Liver (tissue), 3 donors: ENCODE data around the gene DRD1.

Source experiments
- EGR1 ChIP-seq, 2 donors: IDR thresholded peaks; 2 replicates each; pipeline ENCODE4 v1.6.1; 2016 to 2018; ENCODE audit warnings: antibody characterized with exemption in 2 of 2, low read depth in 2 of 2
- FOXA1 ChIP-seq: IDR thresholded peaks from 2 replicates; pipeline ENCODE4 v1.6.1; 2016; ENCODE audit warnings: antibody characterized with exemption
- GABPA ChIP-seq, 2 donors: IDR thresholded peaks in 1 of 2; conservative IDR thresholded peaks in 1 of 2; 2 replicates each; pipeline ENCODE4 v1.6.1; 2016; ENCODE audit warnings: antibody characterized with exemption in 2 of 2, mild to moderate bottlenecking in 1 of 2, moderate library complexity in 1 of 2
- HNF4G ChIP-seq: IDR thresholded peaks from 2 replicates; pipeline ENCODE4 v1.6.1; 2016; ENCODE audit warnings: antibody characterized with exemption
- JUND ChIP-seq, 2 donors: IDR thresholded peaks; 2 replicates each; pipeline ENCODE4 v1.6.1; 2016; ENCODE audit warnings: antibody characterized with exemption in 2 of 2
- RAD21 ChIP-seq, 2 donors: IDR thresholded peaks; 2 replicates each; pipeline ENCODE4 v1.6.1; 2016; ENCODE audit warnings: antibody characterized with exemption in 2 of 2, mild to moderate bottlenecking in 2 of 2
- RXRA ChIP-seq, 2 donors: IDR thresholded peaks; 2 replicates each; pipeline ENCODE4 v1.6.1; 2017 to 2018; ENCODE audit warnings: antibody characterized with exemption in 2 of 2, mild to moderate bottlenecking in 1 of 2
- SP1 ChIP-seq: IDR thresholded peaks from 2 replicates; pipeline ENCODE4 v1.6.1; 2018; ENCODE audit warnings: antibody characterized with exemption, mild to moderate bottlenecking
- YY1 ChIP-seq: IDR thresholded peaks from 2 replicates; pipeline ENCODE4 v1.6.1; 2016; ENCODE audit warnings: antibody characterized with exemption, mild to moderate bottlenecking
- TF ChIP-seq, protein P1 (sequence below): IDR thresholded peaks from 2 replicates; pipeline ENCODE4 v1.6.1; 2016; ENCODE audit warnings: antibody characterized with exemption, mild to moderate bottlenecking
- TF ChIP-seq, protein P2 (sequence below): fragments of 150-350 bp; IDR thresholded peaks from 2 replicates; pipeline ENCODE4 v1.5.1; 2017; ENCODE audit warnings: improper control_type of control experiment, low read depth, low read length; ENCODE audit not compliant: missing input control
- TF ChIP-seq, protein P3 (sequence below): IDR thresholded peaks from 2 replicates; pipeline ENCODE4 v1.6.1; 2016; ENCODE audit warnings: antibody characterized with exemption
- TF ChIP-seq, protein P4 (sequence below): IDR thresholded peaks from 2 replicates; pipeline ENCODE4 v1.6.1; 2016; ENCODE audit warnings: antibody characterized with exemption
- donor health status: healthy.
- donor health status: healthy.

DNA sequence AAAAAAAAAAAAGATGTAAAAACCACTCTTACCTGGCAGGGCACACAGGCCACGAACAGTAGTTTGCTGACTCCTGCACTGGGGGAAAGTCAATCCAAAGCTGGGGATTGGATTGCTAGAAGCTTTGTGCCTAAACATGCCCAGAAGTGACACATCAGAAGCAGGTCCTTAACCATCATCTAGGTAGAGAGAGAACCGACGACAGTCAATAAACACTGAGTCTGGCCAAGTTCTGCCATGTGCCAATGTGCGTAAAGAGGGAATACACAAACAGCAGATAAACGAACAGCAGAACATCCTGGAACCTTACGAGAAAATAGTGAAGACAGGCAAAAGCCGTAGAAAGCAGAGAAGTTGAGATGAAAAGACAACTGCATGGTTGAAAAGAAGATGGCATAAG is 49.3 kb upstream of the DRD1 start:
- TF ChIP-seq, protein P1, sequence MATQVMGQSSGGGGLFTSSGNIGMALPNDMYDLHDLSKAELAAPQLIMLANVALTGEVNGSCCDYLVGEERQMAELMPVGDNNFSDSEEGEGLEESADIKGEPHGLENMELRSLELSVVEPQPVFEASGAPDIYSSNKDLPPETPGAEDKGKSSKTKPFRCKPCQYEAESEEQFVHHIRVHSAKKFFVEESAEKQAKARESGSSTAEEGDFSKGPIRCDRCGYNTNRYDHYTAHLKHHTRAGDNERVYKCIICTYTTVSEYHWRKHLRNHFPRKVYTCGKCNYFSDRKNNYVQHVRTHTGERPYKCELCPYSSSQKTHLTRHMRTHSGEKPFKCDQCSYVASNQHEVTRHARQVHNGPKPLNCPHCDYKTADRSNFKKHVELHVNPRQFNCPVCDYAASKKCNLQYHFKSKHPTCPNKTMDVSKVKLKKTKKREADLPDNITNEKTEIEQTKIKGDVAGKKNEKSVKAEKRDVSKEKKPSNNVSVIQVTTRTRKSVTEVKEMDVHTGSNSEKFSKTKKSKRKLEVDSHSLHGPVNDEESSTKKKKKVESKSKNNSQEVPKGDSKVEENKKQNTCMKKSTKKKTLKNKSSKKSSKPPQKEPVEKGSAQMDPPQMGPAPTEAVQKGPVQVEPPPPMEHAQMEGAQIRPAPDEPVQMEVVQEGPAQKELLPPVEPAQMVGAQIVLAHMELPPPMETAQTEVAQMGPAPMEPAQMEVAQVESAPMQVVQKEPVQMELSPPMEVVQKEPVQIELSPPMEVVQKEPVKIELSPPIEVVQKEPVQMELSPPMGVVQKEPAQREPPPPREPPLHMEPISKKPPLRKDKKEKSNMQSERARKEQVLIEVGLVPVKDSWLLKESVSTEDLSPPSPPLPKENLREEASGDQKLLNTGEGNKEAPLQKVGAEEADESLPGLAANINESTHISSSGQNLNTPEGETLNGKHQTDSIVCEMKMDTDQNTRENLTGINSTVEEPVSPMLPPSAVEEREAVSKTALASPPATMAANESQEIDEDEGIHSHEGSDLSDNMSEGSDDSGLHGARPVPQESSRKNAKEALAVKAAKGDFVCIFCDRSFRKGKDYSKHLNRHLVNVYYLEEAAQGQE: no peak
- TF ChIP-seq GABPA (IDR thresholded peaks at IDR 0.05 in 1 of 2, conservative IDR thresholded peaks at IDR 0.05 in 1 of 2): no peak
- TF ChIP-seq, protein P2, sequence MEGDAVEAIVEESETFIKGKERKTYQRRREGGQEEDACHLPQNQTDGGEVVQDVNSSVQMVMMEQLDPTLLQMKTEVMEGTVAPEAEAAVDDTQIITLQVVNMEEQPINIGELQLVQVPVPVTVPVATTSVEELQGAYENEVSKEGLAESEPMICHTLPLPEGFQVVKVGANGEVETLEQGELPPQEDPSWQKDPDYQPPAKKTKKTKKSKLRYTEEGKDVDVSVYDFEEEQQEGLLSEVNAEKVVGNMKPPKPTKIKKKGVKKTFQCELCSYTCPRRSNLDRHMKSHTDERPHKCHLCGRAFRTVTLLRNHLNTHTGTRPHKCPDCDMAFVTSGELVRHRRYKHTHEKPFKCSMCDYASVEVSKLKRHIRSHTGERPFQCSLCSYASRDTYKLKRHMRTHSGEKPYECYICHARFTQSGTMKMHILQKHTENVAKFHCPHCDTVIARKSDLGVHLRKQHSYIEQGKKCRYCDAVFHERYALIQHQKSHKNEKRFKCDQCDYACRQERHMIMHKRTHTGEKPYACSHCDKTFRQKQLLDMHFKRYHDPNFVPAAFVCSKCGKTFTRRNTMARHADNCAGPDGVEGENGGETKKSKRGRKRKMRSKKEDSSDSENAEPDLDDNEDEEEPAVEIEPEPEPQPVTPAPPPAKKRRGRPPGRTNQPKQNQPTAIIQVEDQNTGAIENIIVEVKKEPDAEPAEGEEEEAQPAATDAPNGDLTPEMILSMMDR: no peak
- TF ChIP-seq JUND (IDR thresholded peaks at IDR 0.05): no peak
- no peak for TF ChIP-seq FOXA1
- no peak for TF ChIP-seq HNF4G
- TF ChIP-seq SP1: no peak
- TF ChIP-seq, protein P3, sequence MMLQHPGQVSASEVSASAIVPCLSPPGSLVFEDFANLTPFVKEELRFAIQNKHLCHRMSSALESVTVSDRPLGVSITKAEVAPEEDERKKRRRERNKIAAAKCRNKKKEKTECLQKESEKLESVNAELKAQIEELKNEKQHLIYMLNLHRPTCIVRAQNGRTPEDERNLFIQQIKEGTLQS: no peak
- no peak for TF ChIP-seq RXRA (IDR thresholded peaks at IDR 0.05)
- TF ChIP-seq, protein P4, sequence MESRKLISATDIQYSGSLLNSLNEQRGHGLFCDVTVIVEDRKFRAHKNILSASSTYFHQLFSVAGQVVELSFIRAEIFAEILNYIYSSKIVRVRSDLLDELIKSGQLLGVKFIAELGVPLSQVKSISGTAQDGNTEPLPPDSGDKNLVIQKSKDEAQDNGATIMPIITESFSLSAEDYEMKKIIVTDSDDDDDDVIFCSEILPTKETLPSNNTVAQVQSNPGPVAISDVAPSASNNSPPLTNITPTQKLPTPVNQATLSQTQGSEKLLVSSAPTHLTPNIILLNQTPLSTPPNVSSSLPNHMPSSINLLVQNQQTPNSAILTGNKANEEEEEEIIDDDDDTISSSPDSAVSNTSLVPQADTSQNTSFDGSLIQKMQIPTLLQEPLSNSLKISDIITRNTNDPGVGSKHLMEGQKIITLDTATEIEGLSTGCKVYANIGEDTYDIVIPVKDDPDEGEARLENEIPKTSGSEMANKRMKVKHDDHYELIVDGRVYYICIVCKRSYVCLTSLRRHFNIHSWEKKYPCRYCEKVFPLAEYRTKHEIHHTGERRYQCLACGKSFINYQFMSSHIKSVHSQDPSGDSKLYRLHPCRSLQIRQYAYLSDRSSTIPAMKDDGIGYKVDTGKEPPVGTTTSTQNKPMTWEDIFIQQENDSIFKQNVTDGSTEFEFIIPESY: no peak
- TF ChIP-seq YY1: no peak
- TF ChIP-seq EGR1 (IDR thresholded peaks at IDR 0.05; ENCODE audit: low read depth in 2 of 2): no peak
- no peak for TF ChIP-seq RAD21 (IDR thresholded peaks at IDR 0.05)
